Jurkat, Clone E6-1 (cell line): ENCODE measurements around the gene CDC42EP1.
"Not testable (repeated sequence)": the region's sequence is repeated elsewhere in the genome, so short reads cannot be mapped to it uniquely, and the experiment has no call there.

ENCODE experiments used
- DNase-seq: peaks from one replicate; pipeline ENCODE4 v3.0.0-alpha.2; 2011; ENCODE audit warnings: low read depth, low spot score
- H3K4me3 ChIP-seq: 2 replicates; pipeline ENCODE4 v1.5.1; 2011; ENCODE audit warnings: mild to moderate bottlenecking, low read length, control low read depth, moderate library complexity

Gene CDC42EP1

DNA sequence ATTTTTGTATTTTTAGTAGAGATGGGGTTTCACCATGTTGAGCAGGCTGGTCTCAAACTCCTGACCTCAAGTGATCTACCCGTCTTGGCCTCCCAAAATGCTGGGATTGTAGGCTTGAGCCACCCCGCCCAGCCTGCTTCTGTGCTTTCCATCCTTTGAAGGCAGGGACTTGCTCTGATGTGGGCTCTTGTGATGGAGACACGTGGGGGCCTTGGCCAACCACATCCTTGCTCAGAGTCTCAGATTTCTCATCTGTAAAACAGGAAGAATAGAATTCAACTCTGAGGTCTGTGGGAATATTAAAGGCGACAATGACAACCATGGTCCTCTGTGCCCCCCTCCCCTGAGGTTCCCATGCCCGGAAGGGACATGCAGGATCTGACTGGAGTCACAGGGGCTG, 44.6 kb downstream of the CDC42EP1 start:
- no peak overlapping the region for H3K4me3 ChIP-seq
- peak; percentile 87 for DNase-seq

DNA sequence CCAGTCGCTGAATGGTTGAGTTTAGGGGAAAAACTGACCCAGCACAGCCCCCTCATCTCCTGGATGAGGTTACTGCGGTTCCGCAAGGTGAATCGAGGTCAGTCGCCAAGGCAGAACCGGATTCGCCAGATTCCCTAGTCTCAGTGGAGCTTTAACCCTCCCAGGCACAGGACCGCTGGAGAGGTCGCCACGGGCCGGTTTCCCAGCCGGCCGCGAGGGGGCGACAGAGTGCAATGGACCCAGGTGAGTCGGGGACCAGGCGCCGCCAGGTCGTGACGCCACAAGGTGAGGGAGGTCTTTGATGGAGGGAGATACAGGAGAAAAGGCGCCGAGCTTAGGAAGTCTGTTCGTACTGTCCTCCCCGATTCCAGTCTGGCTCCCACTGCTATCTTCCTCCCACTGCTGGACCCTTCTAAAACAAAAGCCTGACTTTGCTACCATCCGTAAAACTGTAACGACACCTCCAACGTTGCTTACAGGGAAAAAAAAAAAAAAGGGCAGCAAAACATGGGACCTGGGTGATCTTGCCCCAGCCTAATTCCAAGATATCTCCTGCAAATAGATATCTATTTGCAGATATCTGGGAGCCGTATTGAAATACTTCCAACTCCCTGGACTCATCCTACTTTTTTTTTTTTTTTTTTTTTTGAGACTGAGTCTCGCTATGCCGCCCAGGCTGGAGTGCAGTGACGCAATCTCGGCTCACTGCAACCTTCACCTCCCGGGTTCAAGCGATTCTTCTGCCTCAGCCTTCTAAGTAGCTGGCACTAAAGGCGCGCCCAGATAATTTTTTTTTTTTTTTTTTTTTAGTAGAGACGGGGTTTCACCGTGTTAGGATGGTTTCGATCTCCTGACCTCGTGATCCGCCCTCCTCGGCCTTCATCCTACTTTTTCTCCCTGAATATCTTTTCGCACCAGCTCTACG, 47.0 kb downstream of the CDC42EP1 start:
- peak overlapping the region; percentile 45 for H3K4me3 ChIP-seq
- DNase-seq = peak; percentile 70

DNA sequence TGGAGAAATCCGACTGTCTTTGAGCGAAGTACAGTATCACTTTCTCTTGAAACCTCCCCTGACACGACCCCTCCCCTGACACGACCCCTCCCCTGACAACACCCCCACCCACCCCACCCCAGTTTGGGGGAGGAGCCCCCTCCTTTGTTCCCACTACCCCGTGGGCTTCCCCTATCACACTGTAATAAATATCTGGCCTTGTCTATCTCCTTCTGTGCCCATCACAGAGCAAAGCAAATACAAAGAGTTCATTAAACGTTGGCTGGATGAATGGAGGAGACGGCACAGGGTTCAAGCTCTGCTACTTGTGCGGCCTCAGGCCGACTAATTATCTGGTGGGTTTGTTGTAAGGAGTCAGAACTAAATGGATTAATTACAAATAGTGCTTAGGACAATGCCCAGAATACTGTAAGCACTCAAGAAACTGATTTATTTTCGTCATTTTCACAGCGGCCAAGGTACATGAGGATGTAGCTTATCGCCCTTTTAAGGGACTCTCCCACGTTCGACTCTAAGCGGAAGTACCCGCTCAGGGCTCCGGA, 47.7 kb downstream of the CDC42EP1 start:
- DNase-seq = no peak

DNA sequence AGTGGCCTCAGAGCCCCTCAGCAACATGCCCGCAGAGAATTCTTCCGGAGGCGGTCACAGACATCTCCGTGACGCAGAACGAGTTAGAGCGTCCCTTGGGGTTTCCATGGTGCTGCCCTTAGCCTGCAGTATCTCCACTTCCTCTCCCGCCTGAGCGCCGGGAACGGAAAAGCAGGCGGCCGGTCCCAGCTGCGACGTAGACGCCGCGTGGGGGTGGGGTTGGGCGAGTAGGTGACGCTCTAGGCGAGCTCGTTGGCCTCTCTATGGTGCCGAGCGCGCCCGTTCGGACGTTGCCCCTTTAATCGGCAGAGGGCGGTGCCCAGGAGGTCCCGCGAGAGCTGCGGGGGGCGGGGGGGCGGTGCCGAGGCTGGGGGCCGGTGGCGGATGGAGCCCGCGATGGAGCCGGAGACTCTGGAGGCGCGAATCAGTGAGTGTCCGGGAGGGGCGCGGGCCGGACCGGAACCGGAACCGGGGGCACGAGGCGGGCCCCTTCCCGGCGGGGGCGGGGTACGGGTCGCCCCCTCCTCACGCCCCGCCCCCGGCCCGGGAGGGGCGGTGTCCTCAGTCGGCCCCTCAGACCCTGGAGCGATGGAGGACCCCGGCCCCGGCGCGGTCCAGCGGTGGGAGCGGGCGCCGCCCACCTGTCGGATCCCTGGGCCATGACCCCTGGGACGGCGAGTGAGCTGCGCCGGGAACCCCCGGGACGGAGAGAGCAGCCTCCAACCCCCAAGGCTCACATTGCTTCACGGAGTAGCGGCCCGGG, 48.4 kb downstream of the CDC42EP1 start, which contains the start of gene GGA1:
Gene GGA1, plus strand, starts transcription at position 358 of the 763 bp plus-strand sequence. Its CDS starts 27 bp downstream, at position 385.
- DNase-seq = peak; percentile 98
- peak within 1 kb of the TSS; percentile 92 for H3K4me3 ChIP-seq

More for the DNA sequence above, 47.7 kb downstream of the CDC42EP1 start:
- H3K4me3 ChIP-seq = peak overlapping the region; percentile 92

DNA sequence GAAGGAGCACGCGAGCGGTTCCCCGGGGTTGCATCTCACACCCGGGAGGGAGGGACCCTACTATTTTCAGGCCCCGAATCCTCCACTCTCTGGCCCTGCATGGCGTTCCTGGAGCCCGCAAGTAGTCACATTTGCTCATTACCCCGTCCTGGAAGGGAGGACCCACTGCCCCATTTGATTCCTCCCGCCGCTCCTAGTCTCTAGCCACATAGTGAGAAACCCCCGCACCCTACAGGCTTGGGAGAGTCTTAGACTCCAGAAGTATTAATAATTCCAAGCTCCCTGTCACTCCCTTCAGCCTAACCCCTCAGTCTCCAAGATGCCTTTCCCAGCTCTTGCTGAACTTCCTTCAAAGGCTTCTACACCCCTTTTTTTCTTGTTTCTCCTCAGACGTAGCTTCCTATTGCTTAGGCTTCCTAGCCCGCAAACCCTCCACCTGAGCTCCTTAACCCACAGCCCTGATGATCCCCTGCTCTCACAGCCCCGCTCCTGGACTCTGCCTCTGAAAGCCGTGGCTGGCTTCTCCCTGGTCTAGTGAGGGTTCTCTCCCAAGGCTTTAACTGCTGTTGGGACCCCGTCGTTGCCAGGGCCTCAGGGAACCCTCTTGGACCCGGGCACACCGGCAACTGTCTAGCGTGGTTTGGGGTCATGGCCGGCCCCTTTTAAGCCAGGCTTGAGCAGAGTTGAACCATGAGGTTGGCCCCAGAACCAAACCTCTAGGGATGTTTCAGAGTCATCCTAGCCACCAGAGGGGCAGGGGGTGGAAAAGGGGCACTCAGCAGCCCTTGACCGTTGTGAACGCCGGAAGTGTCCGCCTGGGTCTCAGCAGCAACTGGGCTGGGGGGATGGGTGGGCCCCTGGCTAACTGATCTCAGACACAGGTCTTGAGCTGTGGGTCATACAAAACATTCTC, 49.2 kb downstream of the CDC42EP1 start:
- DNase-seq = no peak
- peak overlapping the region; percentile 92 for H3K4me3 ChIP-seq

DNA sequence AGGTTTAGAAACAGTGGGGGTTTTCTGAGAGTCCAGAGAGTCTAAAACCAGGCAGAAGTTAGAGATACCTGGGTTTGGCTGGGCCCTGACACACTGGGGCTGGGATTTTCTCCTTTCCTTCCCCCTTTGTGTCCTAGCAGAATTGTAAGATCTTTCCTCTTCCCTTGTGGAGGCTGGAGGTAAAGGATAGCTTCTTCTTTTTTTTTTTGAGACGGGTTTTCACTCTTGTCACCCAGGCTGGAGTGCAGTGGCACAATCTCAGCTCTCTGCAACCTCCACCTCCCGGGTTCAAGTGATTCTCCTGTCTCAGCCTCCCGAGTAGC, 49.8 kb downstream of the CDC42EP1 start:
- peak overlapping the region; percentile 92 for H3K4me3 ChIP-seq
- DNase-seq = not testable (repeated sequence)

DNA sequence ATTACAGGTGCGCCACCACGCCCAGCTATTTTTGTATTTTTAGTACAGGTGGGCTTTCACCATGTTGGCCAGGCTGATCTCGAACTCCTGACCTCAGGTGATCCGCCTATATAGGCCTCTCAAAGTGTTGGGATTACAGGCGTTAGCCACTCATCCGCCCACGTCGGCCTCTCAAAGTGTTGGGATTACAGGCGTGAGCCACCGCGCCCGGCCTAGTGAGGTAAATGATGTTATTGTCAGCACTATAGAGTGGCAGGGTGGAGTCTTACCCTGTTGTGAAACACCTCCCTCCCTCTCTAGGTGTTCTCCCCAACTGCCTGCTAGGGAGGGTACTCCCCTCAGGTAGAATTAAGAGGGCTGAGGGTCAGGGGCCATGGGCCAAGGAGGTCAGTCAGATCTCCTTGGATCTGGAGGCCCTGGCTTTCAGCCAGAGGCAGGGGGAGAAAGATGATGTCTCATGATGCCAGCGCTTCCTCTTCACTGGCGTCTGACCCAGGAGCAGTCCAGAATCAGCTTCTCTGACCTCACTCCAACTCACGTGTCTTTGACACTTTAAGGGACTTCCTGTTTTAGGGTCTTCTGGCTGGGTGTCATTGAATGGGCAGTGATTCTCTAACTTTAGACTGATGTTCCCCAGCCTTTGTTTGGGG, 50.3 kb downstream of the CDC42EP1 start:
- no peak overlapping the region for H3K4me3 ChIP-seq
- no peak for DNase-seq

DNA sequence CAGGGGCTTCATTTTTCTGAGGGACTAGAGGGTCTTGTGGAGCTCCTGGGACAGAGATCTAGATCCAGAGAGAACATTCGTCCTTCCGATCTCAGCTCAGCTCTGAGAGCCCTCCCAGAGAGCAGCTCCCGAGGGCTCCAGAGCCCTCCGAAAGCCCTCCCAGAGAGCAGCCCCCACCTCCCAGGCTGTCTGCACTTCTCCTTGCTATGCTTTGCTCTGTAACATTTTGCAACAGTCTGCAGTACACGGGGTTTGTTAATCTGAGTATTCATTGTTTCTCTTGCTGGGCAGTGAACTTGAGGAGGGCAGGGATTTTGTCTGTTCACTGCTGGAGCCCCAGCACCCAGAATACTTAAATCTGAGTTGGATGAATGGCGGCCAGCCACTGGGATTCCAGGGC, 50.9 kb downstream of the CDC42EP1 start:
- no peak overlapping the region for H3K4me3 ChIP-seq

DNA sequence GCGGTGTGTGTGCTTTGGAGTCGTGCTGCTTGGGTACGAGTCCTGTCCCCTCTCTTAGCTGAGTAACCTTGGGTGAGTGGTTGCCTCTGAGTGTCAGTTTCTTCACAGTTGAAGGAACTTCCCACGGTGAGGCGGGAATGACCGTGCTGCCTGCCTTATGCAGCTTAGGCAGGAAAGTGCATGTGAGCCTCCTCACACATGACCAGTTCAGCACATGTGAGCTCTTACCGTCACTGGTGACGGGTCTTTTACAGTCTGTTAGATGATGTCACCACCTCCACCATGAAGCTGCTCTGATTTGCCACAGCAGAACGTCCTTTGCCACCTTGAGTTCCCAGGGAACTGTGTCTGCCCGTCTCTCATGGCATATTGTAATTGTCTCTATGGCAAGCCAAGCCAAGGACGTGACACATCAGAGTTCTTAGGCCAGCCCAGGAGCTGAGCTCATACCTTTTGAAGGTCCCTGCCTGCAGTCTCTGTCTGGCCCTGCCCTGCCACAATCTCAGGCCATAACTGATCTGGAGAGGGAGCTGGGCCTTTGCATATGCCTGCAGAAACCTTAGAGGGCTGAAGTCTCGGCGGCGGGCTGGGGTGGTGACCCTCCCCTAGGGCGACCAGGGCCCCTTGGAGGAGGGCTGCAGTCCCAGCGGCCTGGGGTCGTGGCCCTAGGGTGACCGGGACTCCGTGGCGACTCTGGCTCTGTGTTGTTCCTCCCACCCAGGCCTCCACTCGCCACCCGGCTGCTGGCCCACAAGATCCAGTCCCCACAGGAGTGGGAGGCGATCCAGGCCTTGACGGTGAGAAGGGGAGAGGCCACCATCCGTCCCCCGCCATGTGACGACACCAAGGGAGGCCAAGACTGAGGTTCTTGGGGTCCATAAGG, 56.2 kb downstream of the CDC42EP1 start:
- no peak overlapping the region for H3K4me3 ChIP-seq
- DNase-seq = no peak

More for the DNA sequence above, 50.9 kb downstream of the CDC42EP1 start:
- DNase-seq = no peak

DNA sequence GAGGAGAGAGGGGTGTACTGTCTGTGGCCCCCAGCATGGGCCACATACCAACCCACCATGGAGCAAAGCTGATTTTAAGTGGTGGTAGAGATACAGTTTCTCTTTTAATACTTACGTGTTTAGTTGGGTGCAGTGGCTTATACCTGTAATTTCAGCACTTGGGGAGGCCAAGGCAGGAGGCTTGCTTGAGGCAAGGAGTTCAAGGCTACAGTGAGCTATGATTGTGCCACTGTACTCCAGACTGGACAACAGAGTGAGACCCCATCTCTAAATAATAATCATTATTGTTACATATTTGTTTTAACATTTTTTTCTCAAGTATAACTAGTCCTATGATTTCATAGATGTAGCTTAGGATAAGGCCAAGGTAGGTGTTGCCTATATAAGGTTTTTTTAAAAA, 57.2 kb downstream of the CDC42EP1 start:
- H3K4me3 ChIP-seq = no peak overlapping the region
- no peak for DNase-seq

DNA sequence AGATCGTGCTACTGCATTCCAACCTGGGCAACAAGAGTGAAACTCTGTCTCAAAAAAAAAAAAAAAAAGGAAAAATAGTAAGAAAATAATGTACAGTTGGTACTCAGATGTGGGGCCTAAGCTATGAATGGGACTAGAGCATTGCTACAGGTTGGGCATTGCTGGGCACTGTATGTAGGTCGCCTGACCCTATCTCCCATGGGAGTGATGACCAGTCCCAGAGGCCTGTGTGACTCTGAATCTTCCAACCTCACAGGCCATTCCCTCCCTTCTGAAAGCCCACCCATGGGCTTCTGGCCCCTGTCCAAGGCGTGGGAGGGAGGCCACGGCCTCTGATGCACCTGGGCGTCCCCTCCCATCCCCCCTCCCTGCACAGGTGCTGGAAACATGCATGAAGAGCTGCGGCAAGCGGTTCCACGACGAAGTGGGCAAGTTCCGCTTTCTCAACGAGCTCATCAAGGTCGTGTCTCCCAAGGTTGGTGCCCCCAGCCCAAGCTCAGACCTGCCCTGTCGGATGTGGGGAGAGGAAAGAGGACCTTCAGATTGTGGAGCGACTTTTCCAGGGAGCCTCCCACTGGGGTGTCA, 57.9 kb downstream of the CDC42EP1 start:
- H3K4me3 ChIP-seq = no peak overlapping the region
- DNase-seq = no peak

DNA sequence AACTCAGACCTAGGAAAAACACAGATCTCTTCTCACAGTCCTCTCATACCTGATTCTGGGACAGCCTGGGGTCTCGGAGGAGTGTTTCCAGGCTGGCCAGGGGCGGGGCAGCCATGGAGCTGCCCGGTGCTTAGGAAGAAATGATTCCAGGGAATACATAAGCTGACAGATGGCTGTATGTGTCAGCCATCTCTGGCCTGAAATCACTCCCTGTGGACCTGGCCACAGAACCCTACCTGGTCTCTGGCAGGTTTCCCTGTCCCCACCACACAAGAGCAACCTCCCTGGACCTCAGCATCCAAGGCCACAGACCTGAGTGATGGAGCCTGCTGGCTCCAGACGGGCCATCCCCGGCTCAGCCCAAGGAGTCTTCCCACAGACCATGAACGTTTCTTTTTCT, 58.4 kb downstream of the CDC42EP1 start:
- H3K4me3 ChIP-seq = no peak overlapping the region
- DNase-seq = no peak
